ENCODE measurements around the gene TSSK6.

TSSK6 gene

DNA sequence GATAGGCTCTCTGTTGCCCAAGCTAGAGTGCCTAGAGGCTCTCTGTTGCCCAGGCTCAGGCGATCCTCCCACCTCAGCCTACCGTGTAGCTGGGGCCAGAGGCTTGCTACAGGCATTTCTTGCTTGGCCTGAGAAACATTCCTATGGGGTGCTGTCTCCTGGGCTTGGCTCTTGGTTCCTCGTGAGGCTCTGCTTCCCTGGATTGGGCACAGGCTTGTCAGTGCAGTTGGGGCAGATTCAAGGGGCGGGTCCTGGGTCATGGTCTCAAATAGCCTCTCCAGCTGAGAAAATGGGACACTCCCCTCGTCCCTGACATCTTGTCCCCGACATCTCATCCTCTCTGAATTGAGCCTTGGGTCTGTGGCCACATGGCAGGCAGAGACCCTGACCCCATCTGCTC, 4.9 kb downstream of the TSSK6 start:
- TF ChIP-seq, protein P1, sequence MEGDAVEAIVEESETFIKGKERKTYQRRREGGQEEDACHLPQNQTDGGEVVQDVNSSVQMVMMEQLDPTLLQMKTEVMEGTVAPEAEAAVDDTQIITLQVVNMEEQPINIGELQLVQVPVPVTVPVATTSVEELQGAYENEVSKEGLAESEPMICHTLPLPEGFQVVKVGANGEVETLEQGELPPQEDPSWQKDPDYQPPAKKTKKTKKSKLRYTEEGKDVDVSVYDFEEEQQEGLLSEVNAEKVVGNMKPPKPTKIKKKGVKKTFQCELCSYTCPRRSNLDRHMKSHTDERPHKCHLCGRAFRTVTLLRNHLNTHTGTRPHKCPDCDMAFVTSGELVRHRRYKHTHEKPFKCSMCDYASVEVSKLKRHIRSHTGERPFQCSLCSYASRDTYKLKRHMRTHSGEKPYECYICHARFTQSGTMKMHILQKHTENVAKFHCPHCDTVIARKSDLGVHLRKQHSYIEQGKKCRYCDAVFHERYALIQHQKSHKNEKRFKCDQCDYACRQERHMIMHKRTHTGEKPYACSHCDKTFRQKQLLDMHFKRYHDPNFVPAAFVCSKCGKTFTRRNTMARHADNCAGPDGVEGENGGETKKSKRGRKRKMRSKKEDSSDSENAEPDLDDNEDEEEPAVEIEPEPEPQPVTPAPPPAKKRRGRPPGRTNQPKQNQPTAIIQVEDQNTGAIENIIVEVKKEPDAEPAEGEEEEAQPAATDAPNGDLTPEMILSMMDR (IDR thresholded peaks at IDR 0.05; ENCODE audit: low read depth, low read length) = no peak
- DNase-seq (ENCODE audit: extremely low read depth, low read depth) = no peak

DNA sequence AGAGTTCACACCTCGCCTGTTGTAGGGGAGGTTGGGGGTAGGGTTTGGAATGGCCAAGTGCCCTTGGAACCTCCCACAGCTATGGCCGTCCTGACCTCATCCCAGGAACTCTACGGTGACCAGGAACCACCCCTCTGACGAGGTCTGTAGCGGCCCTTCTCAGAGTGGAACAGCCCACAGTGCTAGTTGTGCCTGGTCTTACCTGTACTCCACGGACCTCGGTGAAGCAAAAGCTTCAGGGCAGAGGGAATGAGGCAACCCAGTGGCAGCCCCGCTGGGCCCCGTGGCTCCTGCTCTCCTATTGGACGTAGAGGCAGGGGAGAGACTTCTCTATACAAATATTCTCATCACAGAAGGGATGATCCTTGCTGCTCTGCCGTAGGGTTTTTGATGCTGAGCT, 7.1 kb downstream of the TSSK6 start:
- DNase-seq (ENCODE audit: extremely low read depth, low read depth) = no peak
- TF ChIP-seq, protein P1 (IDR thresholded peaks at IDR 0.05; ENCODE audit: low read depth, low read length) = no peak

DNA sequence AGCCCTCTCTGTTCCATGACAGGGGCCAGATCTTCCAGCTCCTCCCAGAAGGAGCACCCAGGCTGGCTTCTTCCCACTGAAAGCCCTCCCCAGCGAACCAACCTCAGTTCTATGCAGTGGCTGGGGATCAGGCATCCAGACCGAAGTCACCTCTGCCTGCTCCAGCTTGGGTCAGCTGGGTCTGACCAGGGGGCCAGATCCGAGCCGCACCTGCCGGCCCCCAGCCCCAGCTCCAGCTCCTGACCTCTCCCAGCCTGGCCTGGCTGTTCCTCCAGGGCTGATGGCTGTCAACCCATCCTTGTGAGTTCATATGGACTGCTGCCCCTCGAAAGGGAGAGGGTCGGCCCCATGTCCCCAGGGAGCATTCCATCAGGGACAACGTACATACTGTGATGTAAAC, 8.0 kb downstream of the TSSK6 start:
- DNase-seq (ENCODE audit: extremely low read depth, low read depth) = no peak
- TF ChIP-seq, protein P1 (IDR thresholded peaks at IDR 0.05; ENCODE audit: low read depth, low read length) = no peak

DNA sequence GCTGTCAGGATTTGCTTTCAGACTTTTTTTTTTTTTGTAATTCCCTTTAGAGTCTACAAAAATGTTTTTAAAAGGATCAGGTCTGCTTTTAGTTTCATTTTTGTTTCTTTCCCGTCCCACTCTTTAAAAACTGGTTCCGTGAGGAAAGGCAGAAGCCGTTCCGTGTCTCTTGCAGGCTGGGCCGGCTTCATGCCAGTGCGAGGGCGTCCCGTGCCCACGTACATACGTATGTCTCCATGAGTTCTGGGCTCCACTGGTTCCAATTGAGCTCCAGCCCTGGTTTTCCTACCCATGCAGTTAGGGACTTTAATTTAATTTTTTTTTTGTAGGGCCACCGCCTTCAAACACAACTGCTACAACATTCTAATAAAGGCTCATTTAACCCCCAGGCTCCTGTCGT, 8.8 kb downstream of the TSSK6 start:
- no peak for DNase-seq (ENCODE audit: extremely low read depth, low read depth)

DNA sequence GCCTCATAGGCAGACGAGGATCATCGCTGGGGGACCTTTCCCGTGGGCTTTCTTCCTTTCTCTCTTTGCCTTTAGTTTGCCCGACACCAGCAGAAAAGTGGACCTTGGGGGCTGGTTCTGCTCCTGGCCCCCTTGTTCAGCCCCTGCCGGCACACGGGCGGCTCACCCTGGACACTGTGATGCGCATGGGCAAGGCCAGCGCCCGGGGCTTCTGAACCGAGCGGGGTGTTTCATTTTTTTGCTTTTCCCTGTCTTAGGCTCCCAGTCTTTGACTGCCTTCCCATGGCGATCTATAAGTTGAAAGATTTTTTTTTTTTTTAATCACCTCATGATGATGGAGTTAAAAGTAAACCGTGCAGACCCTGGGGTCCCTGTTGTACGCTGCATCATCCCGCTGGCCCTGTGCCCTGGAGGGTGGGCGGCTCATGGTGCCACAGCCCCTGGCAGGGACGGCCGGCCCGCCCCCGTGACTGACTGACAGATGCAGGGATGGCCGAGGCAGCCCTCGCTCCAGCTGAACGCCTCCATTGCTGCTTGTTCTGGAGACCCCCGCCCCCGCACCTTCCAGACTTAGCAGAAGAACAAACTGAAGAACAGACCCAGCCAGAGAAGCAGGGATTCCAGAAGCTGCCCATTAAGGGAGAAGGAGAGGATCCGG, 9.6 kb downstream of the TSSK6 start:
- TF ChIP-seq, protein P1 (IDR thresholded peaks at IDR 0.05; ENCODE audit: low read depth, low read length) = no peak
- DNase-seq (ENCODE audit: extremely low read depth, low read depth) = no peak

More for the DNA sequence above, 8.8 kb downstream of the TSSK6 start:
- TF ChIP-seq, protein P1 (IDR thresholded peaks at IDR 0.05; ENCODE audit: low read depth, low read length) = no peak

DNA sequence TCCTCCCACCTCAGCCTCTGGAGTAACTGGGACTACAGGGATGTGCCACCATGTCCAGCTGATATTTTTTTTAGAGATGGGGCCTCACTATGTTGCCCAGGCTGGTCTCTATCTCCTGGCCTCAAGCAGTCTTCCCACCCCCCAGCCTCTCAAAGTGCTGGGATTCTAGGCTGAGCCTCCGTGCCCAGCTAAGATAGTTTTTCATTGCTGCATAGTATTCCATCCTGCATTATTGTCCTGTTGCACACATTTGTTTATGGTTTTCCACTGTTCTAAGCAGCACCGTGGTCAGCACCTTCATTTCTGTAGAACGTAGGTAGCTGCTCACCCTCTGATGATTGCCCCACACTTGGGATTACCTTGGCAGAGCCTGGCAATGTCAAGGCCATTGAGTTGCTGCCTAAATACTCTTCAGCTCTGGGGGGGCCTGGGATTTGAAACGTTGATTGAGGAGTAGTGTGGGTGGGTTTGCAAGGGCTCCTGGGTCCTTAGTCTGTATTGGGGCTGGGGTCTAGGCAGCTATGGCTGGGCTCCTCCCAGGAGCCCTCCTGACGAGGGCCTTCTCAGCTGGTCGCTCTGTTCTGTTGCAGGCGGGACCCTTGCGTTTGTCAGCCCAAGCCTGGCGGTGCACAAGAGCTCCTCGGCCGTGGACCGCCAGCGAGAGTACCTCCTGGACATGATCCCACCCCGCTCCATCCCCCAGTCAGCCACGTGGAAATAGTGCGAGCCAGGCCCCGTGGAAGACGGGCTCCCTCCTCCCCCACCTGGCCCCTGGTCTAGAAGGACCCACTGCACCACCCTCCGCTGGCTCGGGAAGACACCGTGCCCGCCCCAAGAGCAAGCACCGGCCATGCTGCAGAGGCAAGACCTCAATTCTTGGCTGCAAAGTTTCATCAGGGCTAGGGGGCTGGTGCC, 10.3 kb downstream of the TSSK6 start:
- TF ChIP-seq, protein P1 (IDR thresholded peaks at IDR 0.05; ENCODE audit: low read depth, low read length) = no peak
- DNase-seq (ENCODE audit: extremely low read depth, low read depth) = no peak
